Tibial nerve (tissue), 4 donors: ENCODE measurements around the gene MACO1. TPM values are rescaled to one million over a fixed set of nuclear protein-coding genes. Genes with fewer than 3 reads are reported as not detected.

Source experiments
- DNase-seq, 2 donors: peaks; one replicate each; pipeline ENCODE4 v3.0.0-alpha.2; 2019; ENCODE audit warnings: low spot score in 2 of 2
- H3K27ac ChIP-seq, 4 donors: fragments of 200-600 bp; sonication (generic) in 3 of 4; one replicate each; pipeline ENCODE4 v1.5.1; 2017 to 2019; ENCODE audit warnings: mild to moderate bottlenecking in 1 of 4
- H3K27me3 ChIP-seq, 2 donors: fragments of 200-600 bp; sonication (generic) in 1 of 2; one replicate each; pipeline versions ENCODE4 v1.5.1 to v1.6.0; 2017 to 2019
- H3K36me3 ChIP-seq, 3 donors: fragments of 200-600 bp; sonication (generic); one replicate each; pipeline ENCODE4 v1.5.1; 2018 to 2019
- H3K4me1 ChIP-seq, 4 donors: fragments of 200-600 bp; sonication (generic) in 3 of 4; one replicate each; pipeline ENCODE4 v1.5.1; 2017 to 2019
- H3K4me3 ChIP-seq, 4 donors: fragments of 200-600 bp; sonication (generic) in 3 of 4; one replicate each; pipeline ENCODE4 v1.5.1; 2017 to 2019; ENCODE audit warnings: mild to moderate bottlenecking in 1 of 4, moderate library complexity in 1 of 4
- H3K9me3 ChIP-seq, 4 donors: fragments of 200-600 bp; sonication (generic) in 3 of 4; one replicate each; pipeline ENCODE4 v1.5.1; 2017 to 2019
- CTCF ChIP-seq, 5 experiments: fragments of 200-600 bp in 3 of 5; fragments of 450-650 bp in 2 of 5; sonication (generic) in 3 of 5; IDR thresholded peaks; one replicate each; pipeline ENCODE4 v1.5.1; 2016 to 2019; ENCODE audit warnings: antibody characterized with exemption in 5 of 5, mild to moderate bottlenecking in 3 of 5, moderate library complexity in 2 of 5
- EP300 ChIP-seq, 2 donors: sonication (generic); formaldehyde crosslinking; IDR thresholded peaks; one replicate each; pipeline ENCODE4 v1.6.1; 2017; ENCODE audit warnings: antibody characterized with exemption in 2 of 2, mild to moderate bottlenecking in 1 of 2
- POLR2A ChIP-seq, 2 donors: fragments of 450-650 bp; IDR thresholded peaks; one replicate each; pipeline ENCODE4 v1.6.1; 2017; ENCODE audit warnings: antibody characterized with exemption in 2 of 2, mild to moderate bottlenecking in 2 of 2, moderate library complexity in 2 of 2
- WGBS, 2 donors: methylation state at CpG; one replicate each; pipeline ENCODE4 v1.1.5; 2018; 5-methylcytosine and 5-hydroxymethylcytosine counted together
- total RNA-seq, 4 donors: library from RNA; depleted of rRNA; stranded (reverse); fragments of >200 nt; gene quantifications; one replicate each; pipeline ENCODE4 v1.1.0, GENCODE V29; 2016

The MACO1 gene
- total RNA-seq, 4 donors from 2014 or later: 8.8 to 16.2 (median 13.7) TPM

GRCh38 chr1:25467193-25467592 lies 36.5 kb downstream of the MACO1 start:
- WGBS, 2 donors: 72 to 73% methylated on average over 4 of the region's 4 CpGs
- DNase-seq: no peak
- Histone ChIP-seq H3K27ac (no peak overlapping the region), H3K9me3 (no peaks in the 10 kb centered on the region), H3K27me3 (no peaks in the 10 kb centered on the region), H3K4me3 (no peak overlapping the region), H3K4me1 (peaks cover 0 to 5% (median 0%) of the 10 kb centered on the region in 4 donors), H3K36me3 (peaks cover 0 to 5% (median 0%) of the 10 kb centered on the region in 3 donors)
- TF ChIP-seq EP300 (IDR thresholded peaks at IDR 0.05): no peak
- TF ChIP-seq POLR2A (IDR thresholded peaks at IDR 0.05): no peak
- no peak for TF ChIP-seq CTCF (IDR thresholded peaks at IDR 0.05)

- Histone ChIP-seq H3K4me1 (peaks cover 0 to 6% (median 0%) of the 10 kb centered on the region in 4 donors), H3K4me3 (no peak overlapping the region), H3K27ac (no peak overlapping the region), H3K36me3 (peaks cover 0 to 5% (median 0%) of the 10 kb centered on the region in 3 donors), H3K9me3 (no peaks in the 10 kb centered on the region), H3K27me3 (no peaks in the 10 kb centered on the region)
- 88 to 94% methylated on average over 1 of the region's 1 CpG for WGBS, 2 donors
- no peak for TF ChIP-seq CTCF (IDR thresholded peaks at IDR 0.05)
- no peak for TF ChIP-seq POLR2A (IDR thresholded peaks at IDR 0.05)
- TF ChIP-seq EP300 (IDR thresholded peaks at IDR 0.05): no peak
- DNase-seq: no peak
Observed at GRCh38 chr1:25467616-25468015, 36.9 kb downstream of the MACO1 start.

- Histone ChIP-seq H3K27me3 (no peaks in the 10 kb centered on the region), H3K4me3 (no peak overlapping the region), H3K9me3 (no peaks in the 10 kb centered on the region), H3K36me3 (peaks cover 0 to 5% (median 0%) of the 10 kb centered on the region in 3 donors), H3K27ac (no peak overlapping the region), H3K4me1 (peaks cover 0 to 3% (median 0%) of the 10 kb centered on the region in 4 donors)
- no peak for DNase-seq
- TF ChIP-seq EP300 (IDR thresholded peaks at IDR 0.05) (no peak), POLR2A (IDR thresholded peaks at IDR 0.05) (no peak), CTCF (IDR thresholded peaks at IDR 0.05) (no peak)
Observed at GRCh38 chr1:25468033-25468432, 37.3 kb downstream of the MACO1 start.

- Histone ChIP-seq H3K4me1 (peaks cover 0 to 10% (median 0%) of the 10 kb centered on the region in 4 donors), H3K27ac (no peak overlapping the region), H3K27me3 (no peaks in the 10 kb centered on the region), H3K9me3 (no peaks in the 10 kb centered on the region), H3K36me3 (peaks cover 0 to 9% (median 0%) of the 10 kb centered on the region in 3 donors), H3K4me3 (no peak overlapping the region)
- no peak for DNase-seq
- 83 to 88% methylated on average over 2 of the region's 2 CpGs for WGBS, 2 donors
- no peak for TF ChIP-seq CTCF (IDR thresholded peaks at IDR 0.05)
Observed at GRCh38 chr1:25469177-25469576, 38.5 kb downstream of the MACO1 start.

GRCh38 chr1:25472471-25472870 lies 41.8 kb downstream of the MACO1 start:
- TF ChIP-seq EP300 (IDR thresholded peaks at IDR 0.05) (no peak), CTCF (IDR thresholded peaks at IDR 0.05) (no peak), POLR2A (IDR thresholded peaks at IDR 0.05) (no peak)
- H3K4me1 ChIP-seq: peaks cover 0 to 10% (median 0%) of the 10 kb centered on the region in 4 donors
- DNase-seq: no peak
- peaks cover 0 to 3% (median 0%) of the 10 kb centered on the region in 3 donors for H3K36me3 ChIP-seq
- no peaks in the 10 kb centered on the region for H3K27me3 ChIP-seq
- no peak overlapping the region for H3K27ac ChIP-seq
- H3K9me3 ChIP-seq: no peaks in the 10 kb centered on the region
- 85 to 90% methylated on average over 4 of the region's 4 CpGs for WGBS, 2 donors
- H3K4me3 ChIP-seq: no peak overlapping the region
